Measurements from ENCODE around the gene LEF1. TPM values are rescaled to one million over a fixed set of nuclear protein-coding genes. Genes with fewer than 3 reads are reported as not detected.
A peak's percentile ranks its signal among the peaks of the same experiment; 100 is the strongest.
"Not testable (repeated sequence)": the region's sequence is repeated elsewhere in the genome, so short reads cannot be mapped to it uniquely, and the experiment has no call there.

LEF1 gene
- polyA plus RNA-seq, 1 experiment: 2.7 TPM

GRCh38 chr4:108018884-108019187 is 149.9 kb downstream of the LEF1 start:
- peaks cover 1% of the 10 kb centered on the region; the same call in 1 of the 2 replicates for H3K36me3 ChIP-seq (ENCODE audit: control insufficient read depth, insufficient read depth, low read length)
- CTCF ChIA-PET: interaction anchor here (0.7 to 4.5 kb wide), 23 partner anchors 11 to 631 kb away, joined by 3 to 65 read pairs (median 3); partner anchors contain the start of gene OSTC
- no peak overlapping the region for H3K4me3 ChIP-seq (ENCODE audit: low read depth, low read length)
- no peak for DNase-seq (ENCODE audit: low read depth)
- no peaks in the 10 kb centered on the region for H3K27me3 ChIP-seq (ENCODE audit: control insufficient read depth, insufficient read depth, low read length)
- POLR2A ChIA-PET: no interaction called here
- TF ChIP-seq, protein P1, sequence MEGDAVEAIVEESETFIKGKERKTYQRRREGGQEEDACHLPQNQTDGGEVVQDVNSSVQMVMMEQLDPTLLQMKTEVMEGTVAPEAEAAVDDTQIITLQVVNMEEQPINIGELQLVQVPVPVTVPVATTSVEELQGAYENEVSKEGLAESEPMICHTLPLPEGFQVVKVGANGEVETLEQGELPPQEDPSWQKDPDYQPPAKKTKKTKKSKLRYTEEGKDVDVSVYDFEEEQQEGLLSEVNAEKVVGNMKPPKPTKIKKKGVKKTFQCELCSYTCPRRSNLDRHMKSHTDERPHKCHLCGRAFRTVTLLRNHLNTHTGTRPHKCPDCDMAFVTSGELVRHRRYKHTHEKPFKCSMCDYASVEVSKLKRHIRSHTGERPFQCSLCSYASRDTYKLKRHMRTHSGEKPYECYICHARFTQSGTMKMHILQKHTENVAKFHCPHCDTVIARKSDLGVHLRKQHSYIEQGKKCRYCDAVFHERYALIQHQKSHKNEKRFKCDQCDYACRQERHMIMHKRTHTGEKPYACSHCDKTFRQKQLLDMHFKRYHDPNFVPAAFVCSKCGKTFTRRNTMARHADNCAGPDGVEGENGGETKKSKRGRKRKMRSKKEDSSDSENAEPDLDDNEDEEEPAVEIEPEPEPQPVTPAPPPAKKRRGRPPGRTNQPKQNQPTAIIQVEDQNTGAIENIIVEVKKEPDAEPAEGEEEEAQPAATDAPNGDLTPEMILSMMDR (IDR thresholded peaks at IDR 0.05; ENCODE audit: insufficient read depth, low read depth, low read length): no peak

- no peak overlapping the region for H3K4me3 ChIP-seq (ENCODE audit: low read depth, low read length)
- POLR2A ChIA-PET: no interaction called here
- peaks cover 1% of the 10 kb centered on the region; the same call in 1 of the 2 replicates for H3K36me3 ChIP-seq (ENCODE audit: control insufficient read depth, insufficient read depth, low read length)
- peak; percentile 18 for DNase-seq (ENCODE audit: low read depth)
- H3K27me3 ChIP-seq (ENCODE audit: control insufficient read depth, insufficient read depth, low read length): no peaks in the 10 kb centered on the region
- TF ChIP-seq, protein P1 (IDR thresholded peaks at IDR 0.05; ENCODE audit: insufficient read depth, low read depth, low read length): peak; percentile 82
- CTCF ChIA-PET: interaction anchor here (0.5 to 4.5 kb wide), 24 partner anchors 11 to 632 kb away, joined by 3 to 65 read pairs (median 4); partner anchors contain the start of gene OSTC
Measured at GRCh38 chr4:108018040-108018883, 150.5 kb downstream of the LEF1 start.

DNA sequence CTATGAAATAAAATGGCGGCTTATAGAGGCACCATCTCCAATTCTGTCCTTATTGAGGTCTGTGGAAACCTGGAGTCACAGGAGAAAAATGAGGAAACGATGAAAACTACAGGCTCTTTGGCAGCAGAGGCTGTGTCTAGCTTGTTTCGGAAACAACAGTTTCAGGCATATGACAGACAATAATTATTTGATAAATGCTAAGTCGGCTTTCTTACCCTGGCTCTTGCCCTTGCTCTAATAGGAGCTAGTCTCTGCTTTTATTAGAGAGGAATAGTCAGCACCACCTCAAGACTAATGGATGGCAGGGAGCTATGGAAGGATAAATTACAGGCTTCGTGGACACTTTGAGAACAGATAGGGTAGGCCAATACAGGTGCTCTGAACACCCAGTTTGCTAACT is 154.8 kb downstream of the LEF1 start:
- no peak overlapping the region for H3K4me3 ChIP-seq (ENCODE audit: low read depth, low read length)
- POLR2A ChIA-PET: no interaction called here
- no peaks in the 10 kb centered on the region for H3K36me3 ChIP-seq (ENCODE audit: control insufficient read depth, insufficient read depth, low read length)
- H3K27me3 ChIP-seq (ENCODE audit: control insufficient read depth, insufficient read depth, low read length): no peaks in the 10 kb centered on the region
- no peak for DNase-seq (ENCODE audit: low read depth)
- TF ChIP-seq, protein P1 (IDR thresholded peaks at IDR 0.05; ENCODE audit: insufficient read depth, low read depth, low read length): no peak
- CTCF ChIA-PET: interaction anchor here (1.1 to 2.1 kb wide), 3 partner anchors 16 to 558 kb away, joined by 3 to 18 read pairs (median 6); no protein-coding TSS in a partner anchor

DNA sequence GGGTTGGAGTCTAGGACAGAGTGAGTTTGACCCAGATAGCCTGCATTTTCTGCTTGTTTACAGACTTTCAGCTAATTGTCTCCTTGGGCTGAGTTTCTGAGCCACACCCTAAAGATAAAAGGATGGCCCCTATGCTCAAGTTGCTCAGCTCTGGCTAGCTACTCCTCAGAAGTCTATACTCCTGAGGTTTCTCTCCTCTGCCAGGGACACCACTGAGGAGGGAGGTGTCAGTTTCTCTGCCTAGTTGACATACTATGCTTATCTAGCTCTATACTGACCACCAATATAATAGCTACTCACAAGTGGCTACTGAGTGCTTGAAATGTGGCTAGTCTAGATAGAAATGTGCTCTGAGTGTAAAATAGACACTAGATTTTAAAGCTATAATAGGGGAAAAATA is 155.4 kb downstream of the LEF1 start:
- ChIA-PET POLR2A (no interaction called here), CTCF (interaction anchor here (1.1 to 2.1 kb wide), 2 partner anchors 17 to 559 kb away, joined by 3 to 18 read pairs; no protein-coding TSS in a partner anchor)
- TF ChIP-seq, protein P1 (IDR thresholded peaks at IDR 0.05; ENCODE audit: insufficient read depth, low read depth, low read length): no peak
- Histone ChIP-seq H3K4me3 (ENCODE audit: low read depth, low read length) (no peak overlapping the region), H3K36me3 (ENCODE audit: control insufficient read depth, insufficient read depth, low read length) (no peaks in the 10 kb centered on the region), H3K27me3 (ENCODE audit: control insufficient read depth, insufficient read depth, low read length) (no peaks in the 10 kb centered on the region)
- no peak for DNase-seq (ENCODE audit: low read depth)

DNA sequence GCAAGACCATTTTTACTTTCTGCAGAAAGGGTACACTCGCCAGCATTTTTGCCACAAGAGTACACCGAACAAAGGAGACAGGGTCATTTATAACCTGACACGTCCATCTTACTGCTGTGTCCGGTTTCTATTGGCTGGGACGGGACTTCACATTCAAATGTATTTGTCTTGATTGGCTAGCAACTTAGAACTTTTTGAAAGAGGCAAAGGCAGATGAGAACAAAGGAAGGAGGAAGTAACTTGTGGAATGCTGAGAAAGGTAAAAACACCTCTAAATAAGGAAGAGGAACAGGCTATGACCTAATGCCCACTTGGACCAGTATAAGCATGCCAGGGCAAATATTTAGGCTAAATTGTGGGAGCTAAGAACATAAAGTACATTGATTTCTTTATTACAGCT is 156.3 kb downstream of the LEF1 start:
- DNase-seq (ENCODE audit: low read depth); POLR2A ChIA-PET; H3K4me3 ChIP-seq (ENCODE audit: low read depth, low read length); H3K27me3 ChIP-seq (ENCODE audit: control insufficient read depth, insufficient read depth, low read length); H3K36me3 ChIP-seq (ENCODE audit: control insufficient read depth, insufficient read depth, low read length): not testable (repeated sequence)
- CTCF ChIA-PET: interaction anchor here (0.6 kb wide), 1 partner anchor 528 kb away, joined by 3 read pairs; no protein-coding TSS in a partner anchor

Measured in BJ (cell line).